CD4-positive, alpha-beta T cell (primary cell): ENCODE data around the gene ARL16. TPM values are rescaled to one million over a fixed set of nuclear protein-coding genes. Genes with fewer than 3 reads are reported as not detected.

ENCODE experiments used
- ATAC-seq: fragments of 200-7000 bp; cut with Tn5 transposase; one replicate; pipeline ENCODE4 v1.10.0; 2022; ENCODE audit warnings: mild to moderate bottlenecking; ENCODE audit not compliant: poor library complexity
- CTCF ChIA-PET: fragments of 350-600 bp; sonication (Branson Sonifier 250); formaldehyde crosslinking; loops from one replicate; lab custom pipeline; 2021; ENCODE audit warnings: antibody characterized with exemption, inconsistent platforms; lab: Charles Lee
- POLR2A ChIA-PET: fragments of 350-600 bp; sonication (Branson Sonifier 250); formaldehyde crosslinking; loops from one replicate; lab custom pipeline; 2021; ENCODE audit warnings: antibody characterized with exemption, inconsistent platforms; lab: Charles Lee
- DNase-seq, 14 experiments: peaks; one replicate each; pipeline ENCODE4 v3.0.0-alpha.2; 2013 to 2020; ENCODE audit warnings: mixed read lengths in 2 of 14
- H3K27ac ChIP-seq, 2 donors: one replicate each; pipeline versions ENCODE4 v1.5.1 to v1.7.0; 2013; ENCODE audit warnings: low read length in 2 of 2, low read depth in 1 of 2, mild to moderate bottlenecking in 1 of 2
- H3K27me3 ChIP-seq, 2 experiments: 1 replicate in 1 of 2; 2 replicates in 1 of 2; pipeline versions ENCODE4 v1.6.1 to v1.7.0; 2013; ENCODE audit warnings: low read length in 2 of 2, control low read depth in 1 of 2, mild to moderate bottlenecking in 1 of 2, moderate library complexity in 1 of 2; ENCODE audit not compliant: insufficient read depth in 2 of 2, control insufficient read depth in 1 of 2
- H3K36me3 ChIP-seq: one replicate; pipeline ENCODE4 v1.6.1; 2013; ENCODE audit warnings: low read length, control low read depth; ENCODE audit not compliant: insufficient read depth
- H3K4me1 ChIP-seq: one replicate; pipeline ENCODE4 v1.6.1; 2013; ENCODE audit warnings: low read length, control low read depth; ENCODE audit not compliant: insufficient read depth
- H3K4me3 ChIP-seq: one replicate; pipeline ENCODE4 v1.5.1; 2013; ENCODE audit warnings: mild to moderate bottlenecking, low read length, moderate library complexity
- H3K9me3 ChIP-seq, 2 experiments: 1 replicate in 1 of 2; 2 replicates in 1 of 2; pipeline versions ENCODE4 v1.6.1 to v1.7.0; 2013; ENCODE audit warnings: low read length in 2 of 2, mild to moderate bottlenecking in 2 of 2, control low read depth in 1 of 2, moderate library complexity in 1 of 2; ENCODE audit not compliant: control insufficient read depth in 1 of 2, insufficient read depth in 1 of 2
- H3K27ac Mint-ChIP-seq: one replicate; pipeline ENCODE4 v1.8.0; 2020; ENCODE audit warnings: mixed read lengths
- H3K27me3 Mint-ChIP-seq: one replicate; pipeline ENCODE4 v1.8.0; 2021; ENCODE audit warnings: mixed read lengths
- H3K36me3 Mint-ChIP-seq: one replicate; pipeline ENCODE4 v1.8.0; 2021; ENCODE audit warnings: low read depth, mixed read lengths
- H3K4me1 Mint-ChIP-seq: one replicate; pipeline ENCODE4 v1.8.0; 2021; ENCODE audit warnings: low read depth, mixed read lengths
- H3K4me3 Mint-ChIP-seq: one replicate; pipeline ENCODE4 v1.8.0; 2020; ENCODE audit warnings: mild to moderate bottlenecking, mixed read lengths
- H3K9me3 Mint-ChIP-seq: one replicate; pipeline ENCODE4 v1.8.0; 2020; ENCODE audit warnings: mixed read lengths
- intact Hi-C, 2 experiments: fragments of 100-400 bp; cut with DNase I in 1 of 2; cut with micrococcal nuclease in 1 of 2; formaldehyde crosslinking; loops; one replicate each; pipeline versions ENCODE4 v1.15.1 to v1.9.0; 2023 to 2025; cut with DNase I, micrococcal nuclease
- total RNA-seq, 174 experiments: library from RNA in 2 of 174; stranded (reverse) in 2 of 174; gene quantifications; one replicate each; pipeline ENCODE4 v1.2.3 and lab custom pipeline; 2021 to 2026
- TF ChIP-seq, protein P1 (sequence below): fragments of 200-600 bp; IDR thresholded peaks from one replicate; pipeline ENCODE4 v1.8.0; 2022; ENCODE audit warnings: antibody characterized with exemption, mild to moderate bottlenecking

Gene ARL16
- total RNA-seq, 2 experiments from 2014 or later, result 35.7 to 38.5 TPM

DNA sequence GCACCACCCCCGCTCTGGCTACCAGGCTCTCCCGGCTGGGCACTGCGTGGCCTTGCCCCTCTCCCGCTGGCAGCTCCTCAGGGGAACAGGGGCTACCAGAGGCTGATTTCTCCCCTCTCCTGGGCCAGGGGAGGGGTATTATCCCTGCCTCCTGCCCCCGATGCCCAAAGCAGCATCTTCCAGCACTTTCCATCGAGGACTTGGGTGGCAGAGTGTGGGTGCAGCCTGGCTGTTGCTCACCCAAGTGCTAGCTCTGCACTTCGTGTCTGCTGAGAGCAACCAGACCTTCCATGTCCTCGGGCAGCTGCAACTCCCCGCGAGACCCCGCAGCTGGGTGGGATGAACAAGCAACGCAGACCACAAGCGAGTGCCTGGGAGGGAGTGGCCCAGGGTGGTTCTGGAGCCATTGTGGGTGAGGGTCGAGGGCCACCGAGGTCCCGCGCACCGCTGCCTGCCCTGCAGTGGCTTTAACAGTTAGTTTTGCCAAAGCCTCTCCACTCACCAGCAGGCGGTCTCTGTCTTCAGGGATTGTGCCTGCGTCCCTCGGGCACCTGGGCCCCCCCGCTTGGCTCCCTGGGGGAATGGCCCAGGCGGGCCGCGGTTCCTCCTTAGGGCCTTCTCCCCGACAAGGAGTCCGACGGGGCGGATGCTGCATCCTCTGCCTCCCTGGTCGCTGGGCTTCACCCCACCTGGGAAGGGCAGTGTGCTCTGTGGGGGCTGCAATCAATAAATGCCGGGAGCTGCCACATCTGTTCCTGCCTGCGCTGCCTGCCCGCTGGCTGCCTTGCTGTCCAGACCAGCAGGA lies 36.9 kb upstream of the ARL16 start:
- Mint-ChIP-seq H3K4me3 (no peak overlapping the region), H3K4me1 (no peaks in the 10 kb centered on the region), H3K27ac (no peak overlapping the region), H3K36me3 (no peaks in the 10 kb centered on the region), H3K27me3 (peaks cover 7% of the 10 kb centered on the region), H3K9me3 (no peaks in the 10 kb centered on the region)
- no peak for DNase-seq
- ChIA-PET POLR2A (no interaction called here), CTCF (no interaction called here)
- no peak overlapping the region for H3K27ac ChIP-seq
- TF ChIP-seq, protein P1, sequence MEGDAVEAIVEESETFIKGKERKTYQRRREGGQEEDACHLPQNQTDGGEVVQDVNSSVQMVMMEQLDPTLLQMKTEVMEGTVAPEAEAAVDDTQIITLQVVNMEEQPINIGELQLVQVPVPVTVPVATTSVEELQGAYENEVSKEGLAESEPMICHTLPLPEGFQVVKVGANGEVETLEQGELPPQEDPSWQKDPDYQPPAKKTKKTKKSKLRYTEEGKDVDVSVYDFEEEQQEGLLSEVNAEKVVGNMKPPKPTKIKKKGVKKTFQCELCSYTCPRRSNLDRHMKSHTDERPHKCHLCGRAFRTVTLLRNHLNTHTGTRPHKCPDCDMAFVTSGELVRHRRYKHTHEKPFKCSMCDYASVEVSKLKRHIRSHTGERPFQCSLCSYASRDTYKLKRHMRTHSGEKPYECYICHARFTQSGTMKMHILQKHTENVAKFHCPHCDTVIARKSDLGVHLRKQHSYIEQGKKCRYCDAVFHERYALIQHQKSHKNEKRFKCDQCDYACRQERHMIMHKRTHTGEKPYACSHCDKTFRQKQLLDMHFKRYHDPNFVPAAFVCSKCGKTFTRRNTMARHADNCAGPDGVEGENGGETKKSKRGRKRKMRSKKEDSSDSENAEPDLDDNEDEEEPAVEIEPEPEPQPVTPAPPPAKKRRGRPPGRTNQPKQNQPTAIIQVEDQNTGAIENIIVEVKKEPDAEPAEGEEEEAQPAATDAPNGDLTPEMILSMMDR, result no peak
- no peaks in the 10 kb centered on the region for H3K9me3 ChIP-seq
- H3K4me1 ChIP-seq, result no peaks in the 10 kb centered on the region
- intact Hi-C loops, result no loop called here
- ATAC-seq, result no peak
- H3K27me3 ChIP-seq, result peaks cover 0 to 5% of the 10 kb centered on the region in 2 experiments
- no peak overlapping the region for H3K4me3 ChIP-seq
- no peaks in the 10 kb centered on the region for H3K36me3 ChIP-seq

- Histone ChIP-seq H3K36me3 (no peaks in the 10 kb centered on the region), H3K27ac (no peak overlapping the region), H3K4me1 (no peaks in the 10 kb centered on the region), H3K27me3 (peaks cover 0 to 5% of the 10 kb centered on the region in 2 experiments), H3K4me3 (no peak overlapping the region), H3K9me3 (no peaks in the 10 kb centered on the region)
- Mint-ChIP-seq H3K4me3 (no peak overlapping the region), H3K27me3 (peaks cover 7% of the 10 kb centered on the region), H3K27ac (no peak overlapping the region), H3K9me3 (no peaks in the 10 kb centered on the region), H3K36me3 (no peaks in the 10 kb centered on the region), H3K4me1 (no peaks in the 10 kb centered on the region)
- CTCF ChIA-PET, result no interaction called here
- no peak for ATAC-seq
- POLR2A ChIA-PET, result no interaction called here
- TF ChIP-seq, protein P1, result no peak
- DNase-seq, result peak in 1 of 14 experiments; percentile 28
- intact Hi-C loops, result no loop called here
These were observed 36.0 kb upstream of the ARL16 start for GRCh38 chr17:81719410-81720266.

DNA sequence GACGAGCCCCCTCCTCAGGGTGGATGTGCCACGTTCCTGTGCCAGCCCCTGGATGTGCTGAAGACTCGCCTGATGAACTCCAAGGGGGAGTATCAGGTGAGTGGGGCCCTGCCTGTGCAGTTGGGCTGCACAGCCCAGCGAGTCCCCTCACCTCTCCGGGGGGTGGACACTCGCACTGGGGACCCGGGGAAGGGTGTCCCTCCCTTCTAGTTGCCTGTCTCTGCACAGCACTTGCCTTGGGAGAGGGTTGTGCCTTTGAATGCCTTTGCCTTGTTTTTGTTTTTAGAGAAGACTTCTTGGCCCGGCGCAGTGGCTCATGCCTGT lies 34.1 kb upstream of the ARL16 start:
- TF ChIP-seq, protein P1, result no peak
- H3K4me1 Mint-ChIP-seq, result peaks cover 5% of the 10 kb centered on the region
- DNase-seq (no peak), ATAC-seq (no peak)
- Histone ChIP-seq H3K4me1 (peaks cover 9% of the 10 kb centered on the region), H3K36me3 (no peaks in the 10 kb centered on the region), H3K4me3 (no peak overlapping the region), H3K27me3 (no peaks in the 10 kb centered on the region), H3K27ac (no peak overlapping the region), H3K9me3 (no peaks in the 10 kb centered on the region)
- intact Hi-C loops, result no loop called here
- H3K9me3 Mint-ChIP-seq, result no peaks in the 10 kb centered on the region
- ChIA-PET CTCF (no interaction called here), POLR2A (no interaction called here)
- H3K27me3 Mint-ChIP-seq, result no peaks in the 10 kb centered on the region
- no peak overlapping the region for H3K4me3 Mint-ChIP-seq
- no peak overlapping the region for H3K27ac Mint-ChIP-seq
- H3K36me3 Mint-ChIP-seq, result no peaks in the 10 kb centered on the region
